HepG2 (cell line): Measurements from ENCODE around the gene CEP63. TPM values are rescaled to one million over a fixed set of nuclear protein-coding genes. Genes with fewer than 3 reads are reported as not detected.
A peak's percentile ranks its signal among the peaks of the same experiment; 100 is the strongest.

Experiments used
- ATAC-seq: fragments of 200-7000 bp; cut with Tn5 transposase; 3 replicates; pipeline ENCODE4 v1.9.1; 2020; ENCODE audit warnings: mild to moderate bottlenecking, moderate library complexity
- BruUV-seq: library from RNA; stranded (reverse); fragments of 400-500 nt; replicated peaks from 2 replicates; lab custom pipeline; 2021; lab: Mats Ljungman, UMichigan
- CTCF ChIA-PET: fragments of 300-600 bp; formaldehyde crosslinking; extraction: SDS; loops from one replicate; lab custom pipeline; 2021; ENCODE audit warnings: low total read pairs, inconsistent platforms, low intra/inter-chr PET ratio; lab: Yijun Ruan, JAX
- POLR2A ChIA-PET: fragments of 350-600 bp; sonication (Branson Sonifier 250); formaldehyde crosslinking; loops from one replicate; lab custom pipeline; 2020; ENCODE audit warnings: antibody characterized with exemption, inconsistent platforms; lab: Yijun Ruan, JAX
- DNase-seq: peaks from one replicate; pipeline ENCODE4 v3.0.0-alpha.2; 2015; ENCODE audit warnings: low spot score
- FAIRE-seq: peaks from 3 replicates; lab custom pipeline; 2011; peaks lifted over from hg19 to GRCh38; lab: Jason Lieb, UNC
- H2AFZ ChIP-seq: one replicate; pipeline ENCODE4 v1.6.1; 2011; ENCODE audit warnings: low read length, inconsistent platforms
- H3K27ac ChIP-seq: fragments of 300-600 bp; 3 replicates; pipeline ENCODE4 v1.8.0; 2011; ENCODE audit warnings: mixed run types, mild to moderate bottlenecking, mixed read lengths, low read length, inconsistent platforms; ENCODE audit not compliant: insufficient read depth; ENCODE audit errors: extremely low read length
- H3K27me3 ChIP-seq, 2 experiments: fragments of 200-600 bp in 1 of 2; 2 replicates in 1 of 2; 3 replicates in 1 of 2; pipeline versions ENCODE4 v1.6.0 to v1.8.0; 2011; ENCODE audit warnings: low read length in 2 of 2, mild to moderate bottlenecking in 2 of 2, moderate library complexity in 2 of 2, inconsistent platforms in 1 of 2; ENCODE audit not compliant: insufficient read depth in 2 of 2, control insufficient read depth in 1 of 2
- H3K36me3 ChIP-seq, 2 experiments: fragments of 200-600 bp in 1 of 2; replicated peaks in 1 of 2; 2 replicates in 1 of 2; 3 replicates in 1 of 2; pipeline versions ENCODE4 v1.5.1 to v1.8.0; 2011; ENCODE audit warnings: low read length in 2 of 2, inconsistent platforms in 1 of 2; ENCODE audit not compliant: insufficient read depth in 2 of 2, control insufficient read depth in 1 of 2
- H3K4me1 ChIP-seq: 2 replicates; pipeline ENCODE4 v1.5.1; 2012; ENCODE audit warnings: low read length, inconsistent platforms; ENCODE audit not compliant: insufficient read depth
- H3K4me2 ChIP-seq: 2 replicates; pipeline ENCODE4 v1.6.0; 2011; ENCODE audit warnings: low read depth, low read length, inconsistent platforms
- H3K4me3 ChIP-seq, 3 experiments: fragments of 200-600 bp in 1 of 3; sonication (generic), shearing (Covaris generic) in 1 of 3; replicated peaks in 1 of 3; 2 replicates each; pipeline ENCODE4 v1.5.1; 2011 to 2016; ENCODE audit warnings: low read length in 3 of 3, inconsistent platforms in 2 of 3, low read depth in 2 of 3, mild to moderate bottlenecking in 2 of 3, control low read depth in 1 of 3, mixed read lengths in 1 of 3; ENCODE audit not compliant: insufficient read depth in 1 of 3
- H3K79me2 ChIP-seq: one replicate; pipeline ENCODE4 v1.6.1; 2011; ENCODE audit warnings: low read length, inconsistent platforms; ENCODE audit not compliant: insufficient read depth
- H3K9ac ChIP-seq: 2 replicates; pipeline ENCODE4 v1.6.0; 2011; ENCODE audit warnings: mild to moderate bottlenecking, low read depth, low read length, inconsistent platforms; ENCODE audit not compliant: insufficient read depth
- H3K9me3 ChIP-seq: 2 replicates; pipeline ENCODE4 v1.5.1; 2012; ENCODE audit warnings: mild to moderate bottlenecking, low read length
- H4K20me1 ChIP-seq: 2 replicates; pipeline ENCODE4 v1.6.0; 2011; ENCODE audit warnings: inconsistent platforms, mild to moderate bottlenecking, low read length, moderate library complexity; ENCODE audit not compliant: insufficient read depth
- CTCF ChIP-seq: sonication (generic); formaldehyde crosslinking; IDR thresholded peaks from 2 replicates; pipeline ENCODE4 v1.5.0; 2020; ENCODE audit warnings: mild to moderate bottlenecking, missing genetic modification reagents, moderate library complexity
- MAF1 ChIP-seq: sonication (generic); formaldehyde crosslinking; IDR thresholded peaks from 2 replicates; pipeline ENCODE4 v1.5.0; 2020; ENCODE audit warnings: missing genetic modification reagents, borderline replicate concordance
- STAG1 ChIP-seq: sonication (generic); formaldehyde crosslinking; IDR thresholded peaks from 2 replicates; pipeline ENCODE4 v1.4.0; 2020; ENCODE audit warnings: missing genetic modification reagents
- THRA ChIP-seq: sonication (generic); formaldehyde crosslinking; IDR thresholded peaks from 2 replicates; pipeline ENCODE4 v1.4.0; 2020; ENCODE audit warnings: missing genetic modification reagents, borderline replicate concordance
- ZSCAN12 ChIP-seq: sonication (generic); formaldehyde crosslinking; IDR thresholded peaks from 2 replicates; pipeline ENCODE4 v1.9.0; 2021; ENCODE audit warnings: mild to moderate bottlenecking, missing genetic modification reagents
- WGBS: methylation state at CpG from one replicate; pipeline ENCODE4 v1.1.6; 2017; ENCODE audit warnings: low lambda C conversion rate; 5-methylcytosine and 5-hydroxymethylcytosine counted together
- in situ Hi-C: cut with HindIII; loops from 2 replicates; pipeline ENCODE4 v1.10.0; 2017; ENCODE audit warnings: low pct_unique_long_range_greater_than_20kb; ENCODE audit not compliant: extremely low pct_ligation_motif_present
- intact Hi-C: fragments of 100-400 bp; cut with micrococcal nuclease; formaldehyde crosslinking; loops from one replicate; pipeline ENCODE4 v1.10.0; 2022; ENCODE audit not compliant: unreplicated experiment
- polyA plus RNA-seq, 8 experiments: library from polyadenylated mRNA; depleted of rRNA in 3 of 8; stranded (reverse) in 7 of 8; unstranded in 1 of 8; fragments of >200 nt; fragmentation: Illumina TruSeq in 4 of 8; extraction: Trizol in 4 of 8; gene quantifications; 2 replicates each; pipeline versions ENCODE4 v1.2.1 to v1.2.3, GENCODE V29; 2011 to 2016; ENCODE audit warnings: low read depth in 4 of 8, missing spikeins in 1 of 8, mixed read lengths in 1 of 8; ENCODE audit not compliant: insufficient read depth in 1 of 8
- total RNA-seq, 5 experiments: library from RNA; depleted of rRNA; stranded (reverse); fragments of >200 nt; fragmentation: Illumina TruSeq; extraction: Trizol; gene quantifications; 2 replicates each; pipeline ENCODE4 v1.2.3, GENCODE V29; 2016; ENCODE audit warnings: low read depth in 1 of 5

CEP63 gene
- total and polyA plus RNA-seq, 2 of the 13 experiments (the other 11 are each of a cell fraction or from before 2014, with no cell fraction given): 7.2 to 18.4 TPM

- TF ChIP-seq MAF1 (CRISPR knock-in tag): no peak
- TF ChIP-seq THRA (CRISPR knock-in tag): no peak
- peaks cover 2 to 10% of the 10 kb centered on the region in 2 experiments; a peak in 3 of 5 replicates for H3K27me3 ChIP-seq
- H3K27ac ChIP-seq: no peak overlapping the region
- H3K36me3 ChIP-seq: no peaks in the 10 kb centered on the region
- 29% methylated on average over 3 of the region's 3 CpGs for WGBS
- no peak for DNase-seq
- no TSS peak for BruUV-seq
- H3K4me1 ChIP-seq: peaks cover 7% of the 10 kb centered on the region; the same call in 1 of the 2 replicates
- no peak overlapping the region for H3K9ac ChIP-seq
- in situ Hi-C loops (no loop called here), intact Hi-C loops (loop anchor here (1.0 to 2.0 kb wide), 4 partner anchors 24 to 142 kb away; partner anchors contain the start of gene AMOTL2)
- H3K9me3 ChIP-seq: no peaks in the 10 kb centered on the region
- H4K20me1 ChIP-seq: no peaks in the 10 kb centered on the region
- ChIA-PET POLR2A (interaction anchor here (1.3 kb wide), 1 partner anchor 76 kb away, joined by 4 read pairs; the partner anchor contains the start of gene AMOTL2), CTCF (interaction anchor here (3.7 kb wide), 1 partner anchor 142 kb away, joined by 23 read pairs; no protein-coding TSS in a partner anchor)
- no peak overlapping the region for H3K4me3 ChIP-seq
- ATAC-seq: no peak
- no peak for FAIRE-seq
- H3K79me2 ChIP-seq: no peaks in the 10 kb centered on the region
- H3K4me2 ChIP-seq: no peak overlapping the region
- H2AFZ ChIP-seq: no peak overlapping the region
Measured at GRCh38 chr3:134449951-134450350, 35.9 kb upstream of the CEP63 start.

GRCh38 chr3:134453631-134454030, 32.2 kb upstream of the CEP63 start:
- Histone ChIP-seq H3K36me3 (no peaks in the 10 kb centered on the region), H3K9ac (no peak overlapping the region), H3K79me2 (no peaks in the 10 kb centered on the region), H4K20me1 (no peaks in the 10 kb centered on the region), H2AFZ (no peak overlapping the region), H3K27ac (no peak overlapping the region), H3K4me1 (peaks cover 11% of the 10 kb centered on the region), H3K9me3 (no peaks in the 10 kb centered on the region), H3K27me3 (peaks cover 0 to 24% of the 10 kb centered on the region in 2 experiments; a peak in 2 of 5 replicates), H3K4me2 (no peak overlapping the region), H3K4me3 (no peak overlapping the region)
- intact Hi-C loops (no loop called here), in situ Hi-C loops (no loop called here)
- WGBS: 36% methylated on average over 6 of the region's 6 CpGs
- DNase-seq: no peak
- ChIA-PET POLR2A (no interaction called here), CTCF (interaction anchor here (1.5 kb wide), 1 partner anchor 145 kb away, joined by 6 read pairs; no protein-coding TSS in a partner anchor)
- FAIRE-seq: no peak
- peak; percentile 58; the same call in 2 of the 3 replicates for ATAC-seq
- no peak for TF ChIP-seq ZSCAN12
- peak; percentile 36 for TF ChIP-seq STAG1 (CRISPR knock-in tag)
- peak; percentile 51 for TF ChIP-seq CTCF (CRISPR knock-in tag)
- no TSS peak for BruUV-seq
